H1 (cell line): ENCODE data around the gene PHF14. TPM values are rescaled to one million over a fixed set of nuclear protein-coding genes. Genes with fewer than 3 reads are reported as not detected.

ENCODE experiments used
- CTCF ChIA-PET: fragments of 300-600 bp; sonication (Branson Sonifier 250); formaldehyde crosslinking; loops from one replicate; lab custom pipeline; 2021; ENCODE audit not compliant: partially characterized antibody; lab: Charles Lee
- POLR2A ChIA-PET: fragments of 300-600 bp; sonication (Branson Sonifier 250); formaldehyde crosslinking; loops from one replicate; lab custom pipeline; 2021; ENCODE audit warnings: inconsistent platforms; ENCODE audit not compliant: partially characterized antibody; lab: Charles Lee
- DNase-seq, 2 experiments: peaks; one replicate each; pipeline versions ENCODE4 v3.0.0 to v3.0.0-alpha.2; 2010 to 2022; ENCODE audit warnings: low spot score in 2 of 2, low read depth in 1 of 2, mixed read lengths in 1 of 2
- FAIRE-seq: peaks from 2 replicates; lab custom pipeline; 2011; peaks lifted over from hg19 to GRCh38; lab: Jason Lieb, UNC
- H2AFZ ChIP-seq: 2 replicates; pipeline ENCODE4 v1.8.1; 2012; ENCODE audit warnings: low read length, inconsistent platforms
- H2AK5ac ChIP-seq: 2 replicates; pipeline ENCODE4 v1.6.1; 2013; ENCODE audit warnings: low read depth, low read length
- H2BK120ac ChIP-seq: replicated peaks from 2 replicates; pipeline ENCODE3; 2013; ENCODE audit warnings: low read depth, low read length, inconsistent platforms
- H2BK12ac ChIP-seq: 2 replicates; pipeline ENCODE4 v1.6.1; 2013; ENCODE audit warnings: low read depth, low read length
- H2BK15ac ChIP-seq: 2 replicates; pipeline ENCODE4 v1.6.1; 2013; ENCODE audit warnings: low read length
- H2BK20ac ChIP-seq: 2 replicates; pipeline ENCODE4 v1.6.1; 2013; ENCODE audit warnings: low read length
- H2BK5ac ChIP-seq: 2 replicates; pipeline ENCODE4 v1.6.1; 2013; ENCODE audit warnings: low read depth, low read length
- H3K14ac ChIP-seq: 2 replicates; pipeline ENCODE4 v1.6.1; 2013; ENCODE audit warnings: inconsistent platforms; ENCODE audit not compliant: insufficient read length
- H3K18ac ChIP-seq: 2 replicates; pipeline ENCODE4 v1.6.1; 2013; ENCODE audit warnings: low read length; ENCODE audit errors: extremely low read depth
- H3K23ac ChIP-seq: 2 replicates; pipeline ENCODE4 v1.6.1; 2013; ENCODE audit warnings: inconsistent platforms; ENCODE audit not compliant: insufficient read length
- H3K23me2 ChIP-seq: 2 replicates; pipeline ENCODE4 v1.6.1; 2013; ENCODE audit warnings: low read depth, low read length
- H3K27ac ChIP-seq: 2 replicates; pipeline ENCODE4 v1.6.1; 2011; ENCODE audit warnings: low read depth, low read length, inconsistent platforms
- H3K27me3 ChIP-seq, 4 experiments: replicated peaks in 1 of 4; 1 replicate in 1 of 4; 2 replicates in 3 of 4; pipeline versions ENCODE4 v1.6.1 to v1.8.1; 2011 to 2013; ENCODE audit warnings: low read length in 3 of 4, mild to moderate bottlenecking in 3 of 4, inconsistent platforms in 2 of 4, mixed read lengths in 2 of 4, moderate library complexity in 1 of 4; ENCODE audit not compliant: control insufficient read depth in 3 of 4, insufficient read depth in 3 of 4; ENCODE audit errors: extremely low read depth in 1 of 4
- H3K36me3 ChIP-seq, 4 experiments: 2 replicates each; pipeline versions ENCODE4 v1.6.1 to v1.8.1; 2011 to 2013; ENCODE audit warnings: mild to moderate bottlenecking in 4 of 4, low read length in 3 of 4, moderate library complexity in 2 of 4, control low read depth in 1 of 4, inconsistent platforms in 1 of 4; ENCODE audit not compliant: insufficient read depth in 4 of 4, control insufficient read depth in 2 of 4
- H3K4ac ChIP-seq: replicated peaks from 2 replicates; pipeline ENCODE3; 2013; ENCODE audit warnings: low read length, low read depth, mixed read lengths, inconsistent platforms; ENCODE audit not compliant: insufficient read length
- H3K4me1 ChIP-seq, 4 experiments: replicated peaks in 1 of 4; 1 replicate in 1 of 4; 2 replicates in 3 of 4; pipeline versions ENCODE4 v1.6.1 to v1.8.1; 2011 to 2013; ENCODE audit warnings: low read length in 3 of 4, inconsistent platforms in 2 of 4, mixed read lengths in 1 of 4; ENCODE audit not compliant: insufficient read depth in 4 of 4, control insufficient read depth in 3 of 4
- H3K4me2 ChIP-seq, 2 experiments: 2 replicates each; pipeline versions ENCODE4 v1.6.1 to v1.8.1; 2011 to 2013; ENCODE audit warnings: low read depth in 2 of 2, low read length in 2 of 2, control low read depth in 1 of 2, inconsistent platforms in 1 of 2, mild to moderate bottlenecking in 1 of 2; ENCODE audit not compliant: insufficient read depth in 1 of 2
- H3K4me3 ChIP-seq, 4 experiments: fragments of 200-600, 300-600 bp in 1 of 4; sonication (generic), shearing (Covaris generic), sonication (Bioruptor Twin) in 1 of 4; 2 replicates each; pipeline versions ENCODE4 v1.5.1 to v1.8.1; 2011 to 2016; ENCODE audit warnings: low read length in 4 of 4, low read depth in 3 of 4, control low read depth in 2 of 4, inconsistent platforms in 2 of 4, mild to moderate bottlenecking in 2 of 4, mixed read lengths in 1 of 4, moderate library complexity in 1 of 4; ENCODE audit not compliant: insufficient read depth in 2 of 4; ENCODE audit errors: extremely low read depth in 1 of 4
- H3K56ac ChIP-seq: replicated peaks from 2 replicates; pipeline ENCODE3; 2013; ENCODE audit warnings: low read depth, mild to moderate bottlenecking, mixed read lengths, low read length, inconsistent platforms; ENCODE audit not compliant: insufficient read length
- H3K79me1 ChIP-seq: 2 replicates; pipeline ENCODE4 v1.6.1; 2013; ENCODE audit warnings: low read depth, low read length, control low read depth
- H3K79me2 ChIP-seq, 2 experiments: 2 replicates each; pipeline versions ENCODE4 v1.6.1 to v1.8.1; 2012 to 2013; ENCODE audit warnings: low read length in 2 of 2, mild to moderate bottlenecking in 2 of 2, inconsistent platforms in 1 of 2; ENCODE audit not compliant: insufficient read depth in 2 of 2, control insufficient read depth in 1 of 2
- H3K9ac ChIP-seq, 4 experiments: replicated peaks in 1 of 4; 1 replicate in 1 of 4; 2 replicates in 3 of 4; pipeline versions ENCODE4 v1.6.1 to v1.8.1; 2011 to 2013; ENCODE audit warnings: low read depth in 3 of 4, low read length in 3 of 4, control low read depth in 2 of 4, mild to moderate bottlenecking in 2 of 4, moderate library complexity in 2 of 4, inconsistent platforms in 1 of 4; ENCODE audit errors: extremely low read depth in 1 of 4
- H3K9me3 ChIP-seq, 2 experiments: 2 replicates each; pipeline versions ENCODE4 v1.6.1 to v1.8.1; 2012 to 2013; ENCODE audit warnings: mild to moderate bottlenecking in 2 of 2, moderate library complexity in 2 of 2, control low read depth in 1 of 2, inconsistent platforms in 1 of 2, low read depth in 1 of 2, low read length in 1 of 2, mixed read lengths in 1 of 2; ENCODE audit not compliant: insufficient read depth in 2 of 2
- H4K20me1 ChIP-seq, 2 experiments: replicated peaks in 1 of 2; 2 replicates each; pipeline versions ENCODE3 to v1.8.1; 2011 to 2013; ENCODE audit warnings: inconsistent platforms in 2 of 2, low read length in 2 of 2, mild to moderate bottlenecking in 1 of 2; ENCODE audit not compliant: insufficient read depth in 2 of 2, control insufficient read depth in 1 of 2
- H4K5ac ChIP-seq: 2 replicates; pipeline ENCODE4 v1.6.1; 2013; ENCODE audit warnings: low read length, low read depth, mixed read lengths, inconsistent platforms; ENCODE audit not compliant: insufficient read length
- H4K8ac ChIP-seq: 2 replicates; pipeline ENCODE4 v1.8.0; 2013; ENCODE audit warnings: mild to moderate bottlenecking, moderate library complexity, low read length, inconsistent platforms; ENCODE audit not compliant: insufficient read depth; ENCODE audit errors: extremely low read depth
- H4K91ac ChIP-seq: replicated peaks from 2 replicates; pipeline ENCODE3; 2013; ENCODE audit warnings: low read length, mixed read lengths, inconsistent platforms; ENCODE audit not compliant: insufficient read length
- BRCA1 ChIP-seq: IDR thresholded peaks from 2 replicates; pipeline ENCODE4 v1.6.1; 2012; ENCODE audit warnings: low read depth, low read length, improper control_type of control experiment
- WGBS, 2 experiments: shearing (Covaris generic) in 1 of 2; methylation state at CpG; one replicate each; pipeline versions ENCODE4 v1.1.6 to v1.1.7; 2013 to 2015; ENCODE audit warnings: low lambda C conversion rate in 2 of 2, mixed read lengths in 2 of 2, inconsistent platforms in 1 of 2, low coverage in 1 of 2, missing lambda C conversion rate in 1 of 2; ENCODE audit not compliant: insufficient replicate concordance in 2 of 2, insufficient coverage in 1 of 2, insufficient read length in 1 of 2; ENCODE audit errors: extremely low coverage in 1 of 2, missing lambda C conversion rate in 1 of 2; 5-methylcytosine and 5-hydroxymethylcytosine counted together
- polyA plus RNA-seq, 7 experiments: library from polyadenylated mRNA; depleted of rRNA in 3 of 7; stranded (reverse) in 5 of 7; unstranded in 2 of 7; fragments of >200 nt in 5 of 7; fragments of 200-250 nt in 2 of 7; gene quantifications; 1 replicate in 5 of 7; 2 replicates in 1 of 7; 4 replicates in 1 of 7; pipeline versions ENCODE4 v1.2.1 to v1.2.3, GENCODE V29; 2011 to 2013; ENCODE audit warnings: missing spikeins in 2 of 7, mixed read lengths in 2 of 7
- total RNA-seq: library from RNA; stranded (reverse); fragmentation: NEBNext Ultra II Directional; extraction: Animal tissue kit (Norgen Biotek cat#: 25700); gene quantifications from 2 replicates; pipeline ENCODE4 v1.2.1, GENCODE V29; 2021
- TF ChIP-seq, protein P1 (sequence below): IDR thresholded peaks from 2 replicates; pipeline ENCODE4 v1.6.1; 2012; ENCODE audit warnings: inconsistent platforms

Gene PHF14
- total and polyA plus RNA-seq, 2 of the 8 experiments (the other 6 are each of a cell fraction or from before 2014, with no cell fraction given): 17.9 to 70.6 TPM

DNA sequence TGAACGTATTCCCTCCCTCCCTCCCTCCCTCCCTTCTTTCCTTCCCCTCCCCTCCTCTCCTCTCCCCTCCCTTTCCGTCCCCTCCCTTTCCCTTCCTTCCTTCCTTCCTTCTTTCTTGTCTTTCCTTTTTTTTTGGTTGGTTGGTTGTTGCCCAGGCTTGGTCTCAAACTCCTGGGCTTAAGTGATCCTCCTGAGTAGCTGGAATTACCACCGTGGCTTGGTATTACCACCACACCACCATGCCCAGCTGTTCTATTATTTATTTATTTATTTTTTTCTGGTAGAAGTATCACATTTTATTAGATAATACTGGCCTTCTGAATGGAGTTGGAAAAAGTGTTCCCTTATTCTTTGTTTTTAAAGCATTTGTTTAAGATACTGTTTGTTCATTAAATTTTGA, 95.9 kb downstream of the PHF14 start:
- no peak overlapping the region for H2BK5ac ChIP-seq
- no peak overlapping the region for H3K14ac ChIP-seq
- no peak for TF ChIP-seq BRCA1
- TF ChIP-seq, protein P1, sequence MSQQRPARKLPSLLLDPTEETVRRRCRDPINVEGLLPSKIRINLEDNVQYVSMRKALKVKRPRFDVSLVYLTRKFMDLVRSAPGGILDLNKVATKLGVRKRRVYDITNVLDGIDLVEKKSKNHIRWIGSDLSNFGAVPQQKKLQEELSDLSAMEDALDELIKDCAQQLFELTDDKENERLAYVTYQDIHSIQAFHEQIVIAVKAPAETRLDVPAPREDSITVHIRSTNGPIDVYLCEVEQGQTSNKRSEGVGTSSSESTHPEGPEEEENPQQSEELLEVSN: no peak
- no peak overlapping the region for H3K9ac ChIP-seq
- H2BK12ac ChIP-seq: no peak overlapping the region
- no peak overlapping the region for H4K91ac ChIP-seq
- no peak overlapping the region for H2AK5ac ChIP-seq
- ChIA-PET POLR2A (no interaction called here), CTCF (no interaction called here)
- no peak overlapping the region for H3K27ac ChIP-seq
- no peak overlapping the region for H3K4me3 ChIP-seq
- no peaks in the 10 kb centered on the region for H3K79me2 ChIP-seq
- H3K36me3 ChIP-seq: peaks cover 0 to 4% (median 0%) of the 10 kb centered on the region in 4 experiments; a peak in 3 of 8 replicates
- no peak for DNase-seq
- FAIRE-seq: no peak
- no peak overlapping the region for H4K5ac ChIP-seq
- H3K18ac ChIP-seq: no peak overlapping the region
- H3K4ac ChIP-seq: no peak overlapping the region
- H2BK120ac ChIP-seq: no peak overlapping the region
- H2BK15ac ChIP-seq: no peak overlapping the region
- no peak overlapping the region for H2BK20ac ChIP-seq
- no peak overlapping the region for H3K4me2 ChIP-seq
- 83% methylated on average over 2 of the region's 3 CpGs; no CpG with 5 or more reads in 1 of the 2 experiments for WGBS, 2 experiments
- no peak overlapping the region for H3K23ac ChIP-seq
- H4K8ac ChIP-seq: no peak overlapping the region
- peaks cover 2 to 3% of the 10 kb centered on the region in 2 experiments; a peak in 1 of 4 replicates for H3K9me3 ChIP-seq
- H3K4me1 ChIP-seq: 0 out of 7 replicates have a peak, but pooled peaks cover 0 to 2% (median 0%) of the 10 kb centered on the region in 4 experiments
- no peaks in the 10 kb centered on the region for H3K23me2 ChIP-seq
- no peaks in the 10 kb centered on the region for H3K27me3 ChIP-seq
- H3K56ac ChIP-seq: no peak overlapping the region
- no peaks in the 10 kb centered on the region for H3K79me1 ChIP-seq
- no peaks in the 10 kb centered on the region for H4K20me1 ChIP-seq
- no peak overlapping the region for H2AFZ ChIP-seq
